Measurements from ENCODE around the gene C16orf78.

The C16orf78 gene

DNA sequence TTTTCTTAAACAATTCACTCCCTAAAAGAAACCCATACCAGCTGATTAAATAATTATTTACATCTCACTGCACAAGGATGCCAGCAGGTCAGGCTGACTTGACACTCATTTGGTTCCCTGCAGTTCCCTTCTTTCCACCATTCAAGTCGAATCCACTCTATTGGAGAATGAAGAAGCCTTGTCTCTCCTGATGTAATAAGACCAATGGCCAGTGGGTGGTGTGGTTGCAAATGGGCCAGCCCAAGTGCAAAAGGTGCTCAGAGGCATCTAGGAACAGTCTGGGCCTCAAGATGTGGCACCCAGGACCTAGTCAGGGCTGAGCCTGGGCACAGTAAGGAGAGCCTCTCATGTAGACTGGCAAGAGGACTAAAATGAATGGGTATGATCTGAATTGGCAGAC lies 9.3 kb downstream of the C16orf78 start:
- no peak for DNase-seq (ENCODE audit: low read depth in 4 of 4, low spot score in 1 of 4)

DNA sequence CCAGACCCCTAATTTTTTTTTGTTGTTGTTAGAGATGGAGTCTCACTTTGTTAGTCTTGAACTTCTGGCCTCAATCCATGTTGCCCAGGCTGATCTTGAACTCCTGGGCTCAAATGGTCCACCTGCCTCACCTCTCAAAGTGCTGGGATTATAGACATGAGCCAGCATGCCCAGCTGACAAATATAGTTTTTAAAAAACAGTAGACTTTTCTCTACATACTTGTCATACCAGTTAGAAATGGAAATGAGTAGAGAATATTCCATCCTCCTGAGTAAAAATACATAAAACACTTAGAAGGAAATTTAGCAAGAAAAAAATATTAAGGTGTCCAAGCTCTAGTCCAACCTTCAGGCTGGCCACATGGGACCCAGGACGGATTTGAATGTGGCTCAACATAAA lies 21.4 kb downstream of the C16orf78 start:
- DNase-seq (ENCODE audit: low read depth in 4 of 4, low spot score in 1 of 4) = no peak

DNA sequence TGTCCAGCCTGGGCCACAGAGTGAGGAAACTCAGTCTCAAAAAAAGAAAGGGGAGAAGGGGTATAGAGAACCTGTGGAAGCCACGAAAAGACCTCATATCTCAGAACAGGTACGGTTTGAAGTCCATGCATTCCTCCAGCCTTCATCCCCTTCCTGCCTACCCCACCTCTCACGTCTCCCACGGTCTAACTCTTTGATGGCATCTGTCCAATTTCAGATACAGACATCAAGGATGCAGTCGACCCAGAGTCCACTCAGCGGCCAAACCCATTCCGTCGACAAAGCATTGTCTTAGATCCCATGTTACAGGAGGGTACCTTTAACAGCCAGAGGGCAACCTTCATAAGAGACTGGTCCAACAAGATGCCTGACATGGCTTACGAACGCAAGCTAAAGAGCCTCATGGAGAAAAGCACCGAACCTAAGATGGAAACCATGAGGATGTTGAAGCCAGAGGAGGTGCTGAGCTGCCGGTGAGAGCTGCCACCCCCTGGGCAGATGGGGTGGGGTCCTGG lies 22.7 kb downstream of the C16orf78 start:
- no peak for DNase-seq (ENCODE audit: low read depth in 4 of 4, low spot score in 1 of 4)

DNA sequence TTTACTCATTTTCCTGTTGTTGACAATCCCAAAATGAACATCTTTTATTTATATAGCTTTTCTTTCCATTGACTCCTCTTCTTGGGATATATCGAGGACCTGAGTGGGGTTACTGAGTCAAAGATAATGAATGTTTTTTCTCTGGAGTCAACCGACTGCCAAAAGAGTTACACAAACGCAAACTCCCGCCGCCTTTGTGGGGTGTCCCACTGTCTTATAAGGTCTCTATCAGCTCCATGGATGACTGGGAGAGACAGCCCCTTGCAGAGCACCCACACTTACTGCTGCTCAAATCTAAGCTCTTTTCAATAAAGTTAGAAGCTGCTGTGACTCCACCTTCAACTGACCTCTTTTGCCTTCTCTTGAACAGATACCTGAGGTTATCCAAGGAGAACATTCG lies 25.2 kb downstream of the C16orf78 start:
- no peak for DNase-seq (ENCODE audit: low read depth in 4 of 4, low spot score in 1 of 4)

DNA sequence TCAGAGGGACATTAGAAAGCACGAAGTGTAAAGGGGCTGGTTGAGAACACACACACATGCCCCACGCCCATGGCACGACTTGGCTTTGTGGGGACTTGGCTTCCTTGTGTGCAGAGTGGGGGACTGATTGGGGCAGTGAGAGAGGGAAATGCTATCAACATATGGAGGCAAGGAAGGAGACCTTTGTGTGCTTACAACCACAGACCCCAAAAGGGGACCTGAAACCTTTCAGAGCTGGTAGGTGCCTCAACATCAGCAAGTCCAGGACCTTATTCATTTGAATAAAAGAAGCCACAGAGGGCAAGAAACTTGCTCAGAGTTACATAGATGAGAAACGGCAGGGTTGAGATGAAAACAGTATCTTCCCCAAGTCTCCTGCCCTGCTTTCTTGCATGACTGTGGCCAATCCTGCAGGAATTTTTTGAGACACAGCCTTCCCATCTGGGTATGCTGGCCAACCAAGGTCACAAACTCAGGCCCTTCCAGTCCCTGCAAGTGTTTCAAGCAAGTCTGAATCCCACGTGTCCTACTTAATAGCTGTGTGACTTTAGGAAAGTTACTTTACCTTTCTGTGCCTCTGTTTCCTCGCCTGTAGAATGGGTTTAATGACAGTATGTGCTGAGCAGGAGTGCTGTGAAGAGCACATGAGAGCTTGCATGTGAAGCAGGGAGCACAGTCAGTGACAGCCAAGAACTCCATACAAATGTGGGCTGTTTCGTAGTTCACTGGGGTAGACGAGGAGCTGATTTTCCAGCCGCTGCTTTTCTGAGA lies 26.2 kb downstream of the C16orf78 start:
- DNase-seq (ENCODE audit: low read depth in 4 of 4, low spot score in 1 of 4) = no peak

DNA sequence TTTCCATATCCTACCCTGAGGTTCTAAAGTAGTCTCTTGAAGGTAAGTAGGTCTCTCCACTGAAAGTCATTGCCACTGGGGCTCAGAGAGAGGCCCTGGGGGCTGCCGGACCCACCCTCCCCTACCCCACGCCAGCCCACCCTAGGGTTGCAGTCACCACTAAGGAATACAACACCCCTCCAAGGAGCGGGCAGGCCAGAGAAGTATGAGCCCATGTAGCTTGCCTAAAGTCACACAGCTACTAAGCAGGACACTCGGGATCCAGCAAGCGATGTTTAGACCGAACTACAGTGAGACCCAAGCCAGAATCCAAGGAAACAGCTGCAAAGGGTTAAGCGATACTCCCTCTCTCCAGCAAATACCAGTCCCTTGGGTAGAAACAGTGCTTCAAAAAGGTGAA lies 27.0 kb downstream of the C16orf78 start:
- DNase-seq (ENCODE audit: low read depth in 4 of 4, low spot score in 1 of 4) = no peak

DNA sequence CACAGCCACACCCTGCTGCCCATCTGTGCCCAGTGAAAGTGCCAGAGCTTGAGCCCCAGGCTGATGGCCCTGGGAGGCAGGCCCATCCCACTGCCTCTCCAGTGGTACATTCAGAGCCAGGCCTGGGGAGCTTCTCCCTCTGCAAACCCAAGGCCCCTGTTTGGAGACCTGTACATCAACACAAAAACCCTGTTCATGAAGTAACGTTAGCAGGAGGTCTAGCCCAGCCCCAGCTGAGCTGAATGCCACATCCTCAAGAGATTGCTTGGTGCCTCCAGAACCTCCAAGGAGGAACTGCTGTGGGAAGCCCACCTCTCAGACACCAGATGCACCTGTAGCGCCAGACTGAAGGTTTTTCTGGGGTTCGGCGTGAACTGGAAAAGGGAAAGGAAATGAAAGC lies 31.5 kb downstream of the C16orf78 start:
- no peak for DNase-seq (ENCODE audit: low read depth in 4 of 4, low spot score in 1 of 4)

DNA sequence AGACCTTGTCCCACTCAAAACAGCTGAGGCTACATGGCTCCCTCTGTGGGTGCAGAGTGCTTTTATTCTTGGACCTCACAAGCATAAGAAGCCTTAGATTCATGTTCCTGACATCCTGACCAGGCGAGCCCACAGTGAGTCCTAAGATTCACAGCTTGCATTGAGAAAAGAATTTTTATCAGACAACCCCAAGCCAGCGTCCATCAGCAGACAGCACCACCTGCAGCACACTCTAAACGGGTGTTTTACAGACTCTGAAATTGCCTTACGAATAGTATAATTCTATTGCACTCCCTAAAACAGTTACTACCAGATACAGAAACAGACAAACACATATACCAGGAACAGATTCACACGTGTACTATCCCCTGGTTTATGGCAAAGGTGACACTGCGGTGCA lies 31.9 kb downstream of the C16orf78 start:
- DNase-seq (ENCODE audit: low read depth in 4 of 4, low spot score in 1 of 4) = no peak

DNA sequence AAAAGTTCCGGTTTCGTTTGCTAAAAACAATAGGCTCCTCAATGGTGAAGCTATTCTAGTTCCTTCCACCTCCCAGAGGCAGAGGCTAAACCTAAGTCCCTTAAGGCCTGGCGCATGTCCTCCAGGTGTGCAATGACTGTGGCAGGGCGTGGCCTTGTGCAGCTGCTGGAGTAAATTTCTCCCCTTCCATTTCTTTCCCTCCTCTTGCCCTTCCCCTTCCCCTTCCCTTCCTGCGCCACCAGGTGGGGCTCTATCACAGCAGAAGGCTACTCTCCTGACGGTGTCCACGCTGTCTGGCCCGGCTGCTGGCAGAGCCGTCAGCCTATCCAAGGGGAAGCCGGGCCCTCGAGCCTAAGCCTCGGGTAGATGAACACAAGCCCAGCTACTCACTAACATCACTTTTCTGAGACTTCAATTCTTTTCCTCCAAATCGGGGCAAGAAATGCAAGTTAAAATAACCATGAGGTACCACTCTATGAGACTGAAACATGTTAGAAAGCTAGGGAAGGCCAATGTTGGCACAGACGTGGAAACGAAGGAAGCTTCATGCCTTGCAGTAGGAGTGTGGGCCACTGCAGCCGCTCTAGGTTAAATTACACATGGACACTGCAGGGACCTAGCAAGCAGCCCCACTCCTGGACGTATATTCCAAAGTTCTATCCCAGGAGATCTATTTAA lies 34.4 kb downstream of the C16orf78 start:
- DNase-seq (ENCODE audit: low read depth in 4 of 4, low spot score in 1 of 4) = peak; percentile 37 to 53 (median 43)

DNA sequence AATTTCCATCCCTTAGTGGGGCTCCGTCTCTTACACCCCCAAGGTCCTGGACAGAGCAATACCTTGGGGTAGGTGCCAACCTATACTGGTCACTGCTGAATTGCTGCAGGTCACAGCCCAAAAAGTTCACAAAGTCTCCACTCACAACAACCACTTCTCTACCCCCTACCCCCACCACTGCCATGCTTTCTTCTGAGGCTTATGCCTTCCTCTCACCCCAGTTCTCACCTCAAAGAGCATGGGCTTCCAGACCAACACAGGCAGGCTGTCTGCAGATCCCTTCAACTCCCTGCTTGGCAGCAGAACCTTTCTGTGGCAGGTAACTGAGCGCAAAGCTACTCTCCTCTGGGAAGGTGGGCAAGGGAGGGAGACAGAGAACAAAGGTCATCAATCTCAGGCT lies 35.5 kb downstream of the C16orf78 start:
- no peak for DNase-seq (ENCODE audit: low read depth in 4 of 4, low spot score in 1 of 4)

DNA sequence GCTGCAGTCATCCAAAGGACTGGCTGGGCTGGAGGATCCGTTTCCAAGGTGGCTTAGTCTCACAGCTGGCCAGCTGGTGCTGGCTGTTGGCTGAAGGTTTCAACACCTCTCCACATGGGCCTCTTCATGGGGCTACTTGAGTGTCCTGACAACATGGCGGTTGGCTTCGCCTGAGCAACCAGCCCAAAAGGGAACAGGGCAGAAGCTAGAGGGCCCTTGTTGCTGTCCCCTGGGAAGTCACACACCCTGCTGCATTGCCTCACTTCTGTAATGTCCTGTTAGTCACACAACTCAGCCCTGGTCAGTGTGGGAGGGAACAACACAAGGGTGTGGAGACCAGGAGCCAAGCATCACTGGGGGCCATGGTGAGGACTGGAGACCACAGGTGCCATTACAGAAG lies 36.6 kb downstream of the C16orf78 start:
- no peak for DNase-seq (ENCODE audit: low read depth in 4 of 4, low spot score in 1 of 4)

DNA sequence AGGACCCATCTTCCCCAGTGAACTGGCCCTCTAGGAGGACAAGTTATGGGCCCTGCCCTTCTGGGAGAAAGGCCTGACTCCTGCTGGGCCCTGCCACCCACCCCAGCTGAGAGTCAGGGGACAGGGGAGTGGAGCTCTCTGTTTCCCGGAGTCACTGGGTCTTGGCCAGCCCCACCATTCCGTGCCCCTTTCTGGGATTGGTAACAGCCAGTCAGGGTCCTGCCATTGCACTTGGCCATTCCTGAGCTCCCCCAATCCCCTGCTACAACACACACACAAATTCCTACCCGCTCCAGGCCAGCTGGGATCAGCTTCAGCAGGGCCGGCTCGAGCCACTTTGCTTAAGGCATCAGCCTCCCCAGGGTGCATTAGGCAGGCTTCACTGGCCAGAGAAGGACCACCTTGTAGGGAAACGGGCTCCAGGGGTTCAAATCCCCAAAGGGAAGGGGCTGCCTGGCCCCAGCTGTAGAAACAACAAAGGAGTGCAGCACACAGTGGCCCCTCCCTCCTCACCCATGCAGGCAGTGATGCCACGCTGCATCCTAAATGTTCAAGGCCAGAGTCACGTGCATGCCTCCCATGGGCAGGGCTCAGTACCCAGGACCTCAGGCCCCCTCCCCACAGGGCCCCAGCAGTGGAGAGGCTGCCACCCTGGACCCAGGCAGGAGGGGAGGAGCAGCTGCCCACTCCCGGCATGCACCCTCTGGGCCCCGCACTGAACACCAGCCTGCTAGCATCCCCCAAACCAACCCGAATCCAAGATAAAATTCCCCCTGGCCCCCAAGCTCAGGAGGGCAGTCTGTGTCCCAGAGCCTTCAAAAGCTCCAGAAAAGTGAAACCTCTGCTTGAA lies 37.7 kb downstream of the C16orf78 start:
- no peak for DNase-seq (ENCODE audit: low read depth in 4 of 4, low spot score in 1 of 4)

DNA sequence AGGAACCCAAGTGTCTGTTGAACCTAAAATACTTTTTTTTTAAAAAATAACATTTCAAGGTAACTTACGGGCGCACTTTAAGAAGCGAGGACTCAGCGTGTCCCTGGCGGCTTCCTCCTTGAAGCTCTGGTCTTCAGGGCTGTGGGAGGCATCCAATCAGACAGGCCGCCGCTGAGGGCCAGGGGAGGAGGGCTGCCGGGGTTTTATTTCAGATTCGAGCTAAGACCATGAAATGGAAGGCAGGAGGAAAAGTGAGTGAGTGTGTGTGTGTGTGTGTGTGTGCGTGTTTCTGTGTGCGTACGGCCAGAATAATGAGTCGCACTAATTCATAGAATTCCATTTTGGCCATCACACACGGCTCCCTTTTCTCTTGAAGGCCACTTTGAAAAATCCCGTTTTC lies 41.1 kb downstream of the C16orf78 start:
- DNase-seq (ENCODE audit: low read depth in 4 of 4, low spot score in 1 of 4) = no peak

DNA sequence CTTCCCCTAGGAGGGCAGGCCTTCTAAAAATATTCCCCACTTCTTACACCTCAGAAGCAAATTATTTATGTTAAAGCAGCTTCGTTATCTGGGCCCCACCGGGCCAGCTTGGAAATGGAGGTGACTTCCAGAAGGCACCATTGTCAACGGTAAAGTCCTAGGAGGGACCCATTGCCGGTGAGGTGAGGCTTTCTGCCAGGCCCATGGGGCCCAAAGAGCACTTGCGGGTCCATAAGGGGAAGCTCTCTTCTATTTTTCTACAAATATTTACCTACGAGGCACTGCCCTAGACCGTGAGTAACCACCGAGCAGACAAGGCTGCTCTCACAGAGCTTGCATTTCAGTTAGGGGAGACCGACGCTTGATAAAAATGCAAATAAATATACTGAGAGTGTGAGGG lies 41.5 kb downstream of the C16orf78 start:
- no peak for DNase-seq (ENCODE audit: low read depth in 4 of 4, low spot score in 1 of 4)

DNA sequence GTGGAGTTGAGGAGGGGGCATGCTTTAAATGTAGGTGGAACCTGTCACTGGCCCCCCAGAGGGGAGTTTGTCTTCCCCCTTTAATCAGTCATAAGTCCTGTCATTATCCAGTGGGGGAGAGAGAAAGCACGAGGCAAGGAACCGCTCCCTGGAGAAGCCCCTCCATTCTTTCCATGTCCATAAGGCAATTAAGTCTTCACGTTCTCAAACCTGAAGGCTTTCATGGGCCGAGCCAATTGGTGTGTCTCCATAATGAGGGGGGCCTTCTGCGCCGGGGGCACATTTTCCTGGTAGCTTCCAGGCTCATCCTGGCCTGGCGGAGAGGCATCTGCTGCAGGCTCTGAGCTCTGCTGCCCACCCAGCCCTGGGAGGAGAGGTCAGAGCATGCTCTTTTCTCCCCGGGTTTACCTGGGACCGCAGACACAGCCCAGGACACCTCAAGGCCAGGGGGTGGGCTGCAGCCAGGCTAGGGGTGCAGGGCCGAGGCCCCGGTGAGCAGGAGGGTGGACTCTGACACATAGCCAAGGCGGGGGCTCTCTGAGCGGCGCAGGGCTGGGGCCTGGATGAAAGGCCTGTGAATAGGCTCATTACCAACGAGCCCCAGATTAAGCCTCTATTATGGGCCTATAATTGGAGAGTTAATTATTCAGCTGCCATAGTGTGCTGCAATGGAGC lies 42.5 kb downstream of the C16orf78 start:
- DNase-seq (ENCODE audit: low read depth in 4 of 4, low spot score in 1 of 4) = no peak

DNA sequence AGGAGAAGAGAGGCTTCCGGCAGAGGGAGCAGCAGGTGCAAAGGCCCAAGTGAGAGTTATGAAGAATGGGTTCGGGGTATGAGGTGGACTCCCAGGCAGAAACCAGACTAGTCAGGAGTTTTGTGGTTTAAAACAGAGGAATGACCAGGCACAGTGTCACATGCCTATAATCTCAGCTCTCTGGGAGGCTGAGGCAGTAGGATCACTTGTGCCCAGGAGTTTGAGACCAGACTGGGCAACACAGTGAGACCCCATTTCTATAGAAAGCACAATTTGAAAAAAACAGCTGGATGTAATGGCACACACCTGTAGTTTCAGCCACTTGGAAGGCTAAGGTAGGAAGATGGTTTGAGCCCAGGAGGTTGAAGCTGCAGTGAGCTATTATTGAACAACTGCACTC lies 43.8 kb downstream of the C16orf78 start:
- no peak for DNase-seq (ENCODE audit: low read depth in 4 of 4, low spot score in 1 of 4)

DNA sequence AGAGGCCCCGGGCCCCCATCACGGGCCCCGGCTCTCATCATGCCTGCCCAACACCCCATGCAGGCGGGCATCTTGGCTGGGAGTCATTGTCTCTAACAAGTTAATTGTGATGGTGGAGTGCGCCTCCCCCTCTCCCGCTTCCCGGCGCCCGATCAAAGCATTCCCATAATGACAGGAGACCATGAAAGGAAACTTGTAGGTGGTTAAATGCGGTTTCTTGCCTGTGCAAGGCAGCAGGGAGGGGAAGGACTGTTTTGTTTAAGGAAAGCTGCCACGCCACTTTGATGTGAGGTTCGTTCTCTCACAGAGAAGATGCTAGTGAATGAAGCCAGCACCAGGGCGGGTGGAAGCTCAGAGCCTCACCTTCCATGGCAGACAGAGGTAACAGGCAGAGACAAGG lies 45.4 kb downstream of the C16orf78 start:
- DNase-seq (ENCODE audit: low read depth in 4 of 4, low spot score in 1 of 4) = no peak

DNA sequence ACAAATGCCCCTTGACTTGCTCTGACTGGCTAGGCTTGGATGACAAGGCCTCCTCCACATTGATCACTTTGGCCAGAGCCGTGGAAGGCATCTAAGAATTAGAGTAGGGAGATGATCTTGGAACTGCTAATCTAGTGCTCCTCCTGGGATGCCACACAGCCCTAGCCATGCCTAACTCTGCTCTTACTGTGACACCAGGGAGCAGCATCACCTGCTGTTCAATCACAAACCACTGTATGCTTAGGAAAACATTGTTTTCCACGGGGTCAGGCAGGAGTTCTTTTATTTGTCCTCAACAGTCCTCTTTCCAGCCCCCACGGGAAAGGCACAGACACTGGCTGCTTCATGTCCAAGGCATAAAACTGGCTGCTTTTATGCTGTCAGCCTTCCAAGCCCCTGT lies 46.3 kb downstream of the C16orf78 start:
- no peak for DNase-seq (ENCODE audit: low read depth in 4 of 4, low spot score in 1 of 4)

DNA sequence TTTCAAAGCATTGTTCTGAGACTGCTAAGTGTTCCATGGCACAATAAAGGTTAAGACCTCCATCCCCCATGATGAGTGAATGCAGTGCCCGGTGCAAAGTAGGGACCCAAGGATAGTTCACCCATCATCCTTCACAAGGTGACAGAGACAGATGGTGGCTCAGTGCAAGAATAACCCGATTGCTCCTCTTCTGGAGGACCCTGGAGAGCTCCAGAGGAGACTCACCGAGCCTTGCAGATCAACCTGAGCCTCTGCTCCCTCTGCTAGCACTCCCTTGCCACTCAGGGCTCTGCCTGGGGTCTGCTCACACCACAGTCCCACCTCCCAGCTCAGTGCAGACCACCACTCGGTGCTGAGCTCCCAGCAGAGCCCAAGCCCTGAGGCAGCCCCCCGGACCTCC lies 49.3 kb downstream of the C16orf78 start:
- DNase-seq (ENCODE audit: low read depth in 4 of 4, low spot score in 1 of 4) = no peak

DNA sequence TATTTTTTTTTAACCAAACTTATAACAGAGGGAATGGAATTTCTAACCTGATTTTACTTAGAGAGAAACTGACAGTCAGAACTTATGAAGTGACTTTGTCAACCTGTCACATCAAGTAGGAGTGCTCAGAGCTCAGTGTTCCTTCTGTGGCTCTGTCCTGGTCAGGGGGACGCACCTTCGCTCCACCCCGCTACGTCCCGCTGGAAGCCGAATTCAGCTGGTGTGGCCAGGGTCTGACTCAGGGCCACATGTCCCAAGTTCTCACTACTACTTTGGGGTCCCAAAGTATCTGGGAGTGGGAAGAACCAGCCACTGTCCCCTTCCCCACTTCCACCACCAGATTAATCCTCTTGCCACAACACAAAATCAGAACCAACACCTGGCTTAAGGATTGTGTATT lies 51.4 kb downstream of the C16orf78 start:
- no peak for DNase-seq (ENCODE audit: low read depth in 4 of 4, low spot score in 1 of 4)

DNA sequence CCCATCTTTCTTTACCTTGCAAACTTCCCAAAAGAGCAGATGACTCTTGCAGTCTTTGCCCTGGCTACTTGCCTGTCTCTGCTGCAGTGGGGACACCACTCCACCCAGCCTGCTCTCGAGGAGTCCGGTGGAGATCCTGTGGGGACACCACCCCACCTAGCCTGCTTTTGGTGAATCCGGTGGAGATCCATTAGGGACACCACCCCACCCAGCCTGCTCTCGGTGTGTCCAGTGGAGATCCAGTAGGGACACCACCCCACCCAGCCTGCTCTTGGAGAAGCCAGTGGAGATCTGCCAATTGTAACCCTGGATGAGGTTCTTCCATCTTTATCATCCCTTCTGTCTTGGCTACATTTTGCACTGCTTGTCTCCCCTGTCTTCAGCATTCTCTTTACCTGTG lies 54.2 kb downstream of the C16orf78 start:
- DNase-seq (ENCODE audit: low read depth in 4 of 4, low spot score in 1 of 4) = no peak
